Stimulated activated CD8-positive, alpha-beta memory T cell treated with anti-CD3 and anti-CD28 coated beads, Interleukin-7, amount 100 ng/mL, for 4 hours (primary cell): ENCODE measurements around the gene MADD.
"Not testable (repeated sequence)": the region's sequence is repeated elsewhere in the genome, so short reads cannot be mapped to it uniquely, and the experiment has no call there.

Source experiments
- DNase-seq, 2 donors: peaks; one replicate each; pipeline ENCODE4 v3.0.0-alpha.2; 2020; ENCODE audit warnings: low read depth in 2 of 2

Gene MADD

GRCh38 chr11:47274495-47275235, 4.7 kb downstream of the MADD start:
- DNase-seq: no peak

- no peak for DNase-seq
Measured at GRCh38 chr11:47276923-47277322, 7.0 kb downstream of the MADD start.

- DNase-seq: no peak
Measured at GRCh38 chr11:47278058-47278457, 8.1 kb downstream of the MADD start.

- DNase-seq: no peak
Measured at GRCh38 chr11:47278769-47279168, 8.8 kb downstream of the MADD start.

- no peak for DNase-seq
Measured at GRCh38 chr11:47280099-47280498, 10.2 kb downstream of the MADD start.

GRCh38 chr11:47280860-47281259, 10.9 kb downstream of the MADD start:
- DNase-seq: no peak

GRCh38 chr11:47282462-47282861, 12.5 kb downstream of the MADD start:
- no peak for DNase-seq

- DNase-seq: no peak
Measured at GRCh38 chr11:47284151-47284550, 14.2 kb downstream of the MADD start.

GRCh38 chr11:47285969-47286770, 16.2 kb downstream of the MADD start:
- no peak for DNase-seq

- DNase-seq: no peak
Measured at GRCh38 chr11:47288066-47288465, 18.1 kb downstream of the MADD start.

- no peak for DNase-seq
Measured at GRCh38 chr11:47289856-47290255, 19.9 kb downstream of the MADD start.

- no peak for DNase-seq
Measured at GRCh38 chr11:47295385-47295784, 25.5 kb downstream of the MADD start.

GRCh38 chr11:47296045-47296444, 26.1 kb downstream of the MADD start:
- DNase-seq: no peak

GRCh38 chr11:47299078-47299477, 29.1 kb downstream of the MADD start:
- no peak for DNase-seq

- DNase-seq: no peak
Measured at GRCh38 chr11:47302853-47303252, 32.9 kb downstream of the MADD start.

GRCh38 chr11:47305734-47306483, 36.0 kb downstream of the MADD start:
- no peak for DNase-seq

- DNase-seq: no peak
Measured at GRCh38 chr11:47306484-47306844, 36.5 kb downstream of the MADD start.

GRCh38 chr11:47308050-47308823, 38.3 kb downstream of the MADD start:
- DNase-seq: no peak

GRCh38 chr11:47314992-47315391, 45.1 kb downstream of the MADD start:
- no peak for DNase-seq

- DNase-seq: not testable (repeated sequence)
Measured at GRCh38 chr11:47316501-47316900, 46.6 kb downstream of the MADD start.

- DNase-seq: no peak
Measured at GRCh38 chr11:47317064-47317828, 47.3 kb downstream of the MADD start.
